Tibial nerve (tissue), 4 donors: Measurements from ENCODE around the gene EMB. TPM values are rescaled to one million over a fixed set of nuclear protein-coding genes. Genes with fewer than 3 reads are reported as not detected.

Experiments used
- total RNA-seq, 4 donors: library from RNA; depleted of rRNA; stranded (reverse); fragments of >200 nt; gene quantifications; one replicate each; pipeline ENCODE4 v1.1.0, GENCODE V29; 2016

EMB gene
- total RNA-seq, 4 donors from 2014 or later, result 6.3 to 14.7 (median 8.3) TPM

Other genes with a start within 250 kb of the EMB start
- 10 to 100 TPM; 10.4 to 24.7 (median 18.8) TPM for gene PARP8, start 225.3 kb upstream of the EMB start, total RNA-seq